ENCODE measurements around the gene TMEM178B. TPM values are rescaled to one million over a fixed set of nuclear protein-coding genes. Genes with fewer than 3 reads are reported as not detected.

The TMEM178B gene
- total and polyA plus RNA-seq, 9 of the 15 experiments (the other 6 are each of a cell fraction or from before 2014, with no cell fraction given): under 0.01 to 0.03 (median 0.01) TPM; not detected in 5

- Histone ChIP-seq H2AFZ (ENCODE audit: low read depth, low read length) (no peak overlapping the region), H3K79me2 (ENCODE audit: control insufficient read depth, insufficient read depth, low read length) (no peaks in the 10 kb centered on the region), H3K4me1 (replicated peaks in 1 of 2; ENCODE audit: control insufficient read depth in 2 of 2, insufficient read depth in 2 of 2, low read length in 2 of 2) (no peaks in the 10 kb centered on the region), H4K20me1 (replicated peaks; ENCODE audit: control insufficient read depth, insufficient read depth, low read length) (no peaks in the 10 kb centered on the region), H3K36me3 (ENCODE audit: control insufficient read depth, insufficient read depth, low read length) (no peaks in the 10 kb centered on the region), H3K9me3 (replicated peaks; ENCODE audit: control insufficient read depth, insufficient read depth, low read depth, low read length) (no peaks in the 10 kb centered on the region), H3K4me2 (ENCODE audit: insufficient read depth, low read length) (no peak overlapping the region), H3K9ac (ENCODE audit: insufficient read depth in 1 of 2, low read depth in 2 of 2, low read length in 2 of 2) (no peak overlapping the region), H3K4me3 (no peak overlapping the region), H3K27ac (ENCODE audit: extremely low read depth, low read depth, low read length) (no peak overlapping the region), H3K9me1 (ENCODE audit: control insufficient read depth, insufficient read depth, low read length) (no peaks in the 10 kb centered on the region), H3K27me3 (ENCODE audit: control insufficient read depth in 2 of 2, insufficient read depth in 2 of 2, low read length in 2 of 2) (peaks cover 5 to 7% of the 10 kb centered on the region in 2 experiments; a peak in 2 of 5 replicates)
- ChIA-PET CTCF (ENCODE audit: low intra/inter-chr PET ratio) (no interaction called here), POLR2A (no interaction called here)
- FAIRE-seq (no peak), ATAC-seq (no peak), DNase-seq (ENCODE audit: extremely low read depth in 1 of 4, low spot score in 3 of 4) (no peak)
- WGBS (ENCODE audit: insufficient coverage, low coverage, missing lambda C conversion rate): 0% methylated on average over 3 of the region's 3 CpGs
- no TSS peak for BruUV-seq (replicated peaks)
- peak; percentile 73 for TF ChIP-seq RFX1 (IDR thresholded peaks at IDR 0.05)
- no peak for TF ChIP-seq MTF1 (CRISPR knock-in tag; IDR thresholded peaks at IDR 0.05; ENCODE audit: borderline replicate concordance)
- TF ChIP-seq SREBF2 (CRISPR knock-in tag; IDR thresholded peaks at IDR 0.05): no peak
- in situ Hi-C loops (cut with MboI): no loop called here
- intact Hi-C loops (cut with micrococcal nuclease): no loop called here
Observed at GRCh38 chr7:141352955-141353354, 279.1 kb downstream of the TMEM178B start.

GRCh38 chr7:141354251-141354650 is 280.4 kb downstream of the TMEM178B start:
- POLR2A ChIA-PET: interaction anchor here (0.8 kb wide), 1 partner anchor 14 kb away, joined by 3 read pairs; no protein-coding TSS in a partner anchor
- no peaks in the 10 kb centered on the region for H3K79me2 ChIP-seq (ENCODE audit: control insufficient read depth, insufficient read depth, low read length)
- in situ Hi-C loops (cut with MboI) (no loop called here), intact Hi-C loops (cut with micrococcal nuclease) (no loop called here)
- H3K27ac ChIP-seq (ENCODE audit: extremely low read depth, low read depth, low read length): no peak overlapping the region
- no peak for FAIRE-seq
- BruUV-seq (replicated peaks): no TSS peak
- H3K9me1 ChIP-seq (ENCODE audit: control insufficient read depth, insufficient read depth, low read length): no peaks in the 10 kb centered on the region
- H3K9me3 ChIP-seq (replicated peaks; ENCODE audit: control insufficient read depth, insufficient read depth, low read depth, low read length): no peaks in the 10 kb centered on the region
- no peak overlapping the region for H3K4me2 ChIP-seq (ENCODE audit: insufficient read depth, low read length)
- no peak overlapping the region for H2AFZ ChIP-seq (ENCODE audit: low read depth, low read length)
- no peak for ATAC-seq
- no peak overlapping the region for H3K4me3 ChIP-seq
- H4K20me1 ChIP-seq (replicated peaks; ENCODE audit: control insufficient read depth, insufficient read depth, low read length): no peaks in the 10 kb centered on the region
- CTCF ChIA-PET (ENCODE audit: low intra/inter-chr PET ratio): no interaction called here
- no peak overlapping the region for H3K9ac ChIP-seq (ENCODE audit: insufficient read depth in 1 of 2, low read depth in 2 of 2, low read length in 2 of 2)
- peaks cover 2 to 7% of the 10 kb centered on the region in 2 experiments; a peak in 2 of 5 replicates for H3K27me3 ChIP-seq (ENCODE audit: control insufficient read depth in 2 of 2, insufficient read depth in 2 of 2, low read length in 2 of 2)
- DNase-seq (ENCODE audit: extremely low read depth in 1 of 4, low spot score in 3 of 4): no peak
- no peaks in the 10 kb centered on the region for H3K4me1 ChIP-seq (replicated peaks in 1 of 2; ENCODE audit: control insufficient read depth in 2 of 2, insufficient read depth in 2 of 2, low read length in 2 of 2)
- H3K36me3 ChIP-seq (ENCODE audit: control insufficient read depth, insufficient read depth, low read length): no peaks in the 10 kb centered on the region
- 0% methylated on average over 1 of the region's 1 CpG for WGBS (ENCODE audit: insufficient coverage, low coverage, missing lambda C conversion rate)
- TF ChIP-seq EZH2 (IDR thresholded peaks at IDR 0.05; ENCODE audit: borderline replicate concordance, low read depth, low read length) (no peak), ZNF197 (CRISPR knock-in tag; IDR thresholded peaks at IDR 0.05; ENCODE audit: low read depth) (no peak), IRF1 (CRISPR knock-in tag; IDR thresholded peaks at IDR 0.05; ENCODE audit: borderline replicate concordance) (no peak), RCOR1 (IDR thresholded peaks at IDR 0.05; ENCODE audit: borderline replicate concordance in 1 of 2, low read depth in 2 of 2, low read length in 2 of 2) (no peak), SRF (CRISPR knock-in tag; IDR thresholded peaks at IDR 0.05) (no peak), TOE1 (IDR thresholded peaks at IDR 0.05; ENCODE audit: borderline replicate concordance) (no peak), TOE1 (CRISPR knock-in tag; IDR thresholded peaks at IDR 0.05; ENCODE audit: borderline replicate concordance, low read depth) (no peak), KDM5B (IDR thresholded peaks at IDR 0.05; ENCODE audit: insufficient replicate concordance, low read depth, low read length) (no peak), MCM3 (IDR thresholded peaks at IDR 0.05) (no peak), ZNF507 (tag; conservative IDR thresholded peaks at IDR 0.05) (no peak), TFAM (CRISPR knock-in tag; conservative IDR thresholded peaks at IDR 0.05) (no peak), MLLT1 (IDR thresholded peaks at IDR 0.05) (no peak)
